ENCODE data around the gene RBPJ. TPM values are rescaled to one million over a fixed set of nuclear protein-coding genes. Genes with fewer than 3 reads are reported as not detected.
A peak's percentile ranks its signal among the peaks of the same experiment; 100 is the strongest.

Gene RBPJ
- polyA plus RNA-seq, 12 donors = 65.2 to 155 (median 93.0) TPM

- DNase-seq = no peak
Observed at GRCh38 chr4:26458157-26458561, 137.3 kb downstream of the RBPJ start.

DNA sequence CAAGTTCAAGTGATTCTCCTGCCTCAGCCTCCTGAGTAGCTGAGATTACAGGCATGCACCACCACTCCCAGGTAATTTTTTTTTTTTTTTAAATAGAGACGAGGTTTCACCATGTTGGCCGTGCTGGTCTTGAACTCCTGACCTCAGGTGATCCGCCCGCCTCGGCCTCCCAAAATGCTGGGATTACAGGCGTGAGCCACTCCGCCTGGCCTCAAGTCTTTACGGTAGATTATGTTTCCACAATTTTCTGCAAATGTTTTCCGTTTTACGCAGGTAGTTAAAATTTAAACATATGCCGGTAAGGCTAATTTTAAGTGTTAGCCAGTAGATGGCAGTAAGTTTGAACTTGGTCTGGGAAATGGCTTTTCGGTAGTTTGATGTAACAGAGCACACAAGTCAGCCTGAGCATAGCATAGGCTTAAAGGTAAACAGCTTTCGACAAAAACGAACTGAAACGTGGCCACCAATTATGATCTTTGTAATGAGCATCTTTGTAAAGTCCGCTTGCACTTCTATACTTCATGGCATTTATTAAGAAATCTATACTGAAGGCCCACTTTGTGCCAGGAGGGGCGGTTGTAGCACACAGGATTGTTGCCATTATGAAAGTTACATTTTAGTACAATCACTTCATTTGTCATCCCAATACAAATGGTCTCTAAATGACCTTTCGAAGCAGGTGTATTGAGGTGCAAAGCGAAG, 138.4 kb downstream of the RBPJ start:
- DNase-seq = peak; percentile 43

GRCh38 chr4:26459756-26460530, 139.1 kb downstream of the RBPJ start:
- DNase-seq = no peak

- peak; percentile 49 for DNase-seq
Observed at GRCh38 chr4:26462874-26463273, 142.1 kb downstream of the RBPJ start.

GRCh38 chr4:26463386-26463785, 142.6 kb downstream of the RBPJ start:
- no peak for DNase-seq

GRCh38 chr4:26464420-26465095, 143.7 kb downstream of the RBPJ start:
- DNase-seq = no peak

DNA sequence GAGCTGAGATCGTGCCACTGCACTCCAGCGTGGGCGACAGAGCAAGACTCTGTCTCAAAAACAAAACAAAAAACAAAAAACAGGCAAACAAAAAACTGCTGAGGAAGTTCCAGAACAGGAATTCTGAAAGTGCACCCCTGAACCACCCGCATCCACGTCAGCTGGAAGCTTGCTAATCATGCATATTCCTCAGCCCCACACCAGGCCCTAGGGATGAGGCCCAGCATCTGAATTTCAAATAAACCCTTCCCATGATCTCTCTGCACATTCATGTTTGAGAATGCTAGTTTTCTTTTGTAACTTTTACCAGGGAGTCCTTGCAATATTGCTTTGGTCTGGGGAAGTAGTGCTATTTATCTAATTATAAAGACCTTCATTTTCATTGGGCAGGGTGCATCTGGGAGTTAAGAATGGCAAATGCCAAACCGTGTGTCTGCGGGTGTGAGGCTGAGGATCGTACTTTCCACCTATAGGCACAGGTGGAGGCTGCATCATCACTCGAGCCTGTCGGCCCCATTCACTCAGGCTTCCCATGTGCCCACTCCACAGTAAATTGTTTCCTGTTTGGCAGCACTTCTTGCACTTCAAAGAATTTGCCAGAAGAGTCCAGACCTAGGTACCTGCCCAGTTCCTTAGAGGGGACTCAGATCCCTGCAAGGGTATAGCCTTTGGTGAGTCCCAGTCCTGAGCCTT, 145.9 kb downstream of the RBPJ start:
- no peak for DNase-seq

- DNase-seq = no peak
Observed at GRCh38 chr4:26467724-26468123, 146.9 kb downstream of the RBPJ start.

GRCh38 chr4:26468283-26468949, 147.6 kb downstream of the RBPJ start:
- DNase-seq = no peak

DNA sequence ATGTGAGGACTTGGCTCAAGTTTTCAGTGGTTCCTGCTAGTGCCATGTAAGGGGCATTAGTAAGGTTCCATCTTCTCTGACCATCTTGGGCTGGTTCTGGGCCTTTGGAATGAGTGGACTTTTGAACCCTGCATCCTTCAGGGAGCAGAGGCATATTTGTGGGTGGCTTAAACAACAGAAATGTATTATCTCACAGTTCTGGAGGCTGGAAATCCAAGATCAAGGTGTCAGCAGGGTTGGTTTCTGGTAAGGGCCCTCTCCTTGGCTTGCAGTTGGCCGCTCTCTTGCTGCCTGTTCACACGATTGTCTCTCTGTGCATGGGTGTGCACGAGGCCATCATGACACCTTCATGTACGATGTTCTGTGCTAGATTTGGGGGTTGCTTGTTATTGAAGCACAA, 148.2 kb downstream of the RBPJ start:
- DNase-seq = no peak

- DNase-seq = no peak
Observed at GRCh38 chr4:26471890-26472289, 151.1 kb downstream of the RBPJ start.

DNA sequence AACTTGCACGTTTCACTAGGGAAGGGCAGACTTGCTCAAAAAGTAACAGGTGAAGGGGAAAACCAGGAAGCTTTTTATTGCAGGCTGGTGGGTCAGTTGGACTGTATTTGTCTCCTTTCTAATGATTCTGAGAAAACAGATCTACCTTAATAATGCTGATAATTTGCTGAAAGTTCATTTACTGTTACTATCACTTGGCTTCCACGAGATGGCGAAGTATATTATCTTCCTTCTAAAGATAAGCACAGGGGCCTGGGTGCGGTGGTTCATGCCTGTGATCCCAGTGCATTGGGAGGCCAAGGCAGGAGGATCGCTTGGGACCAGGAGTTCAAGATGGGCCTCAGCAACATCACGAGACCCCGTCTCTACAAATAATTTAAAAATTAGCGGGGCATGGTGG, 153.1 kb downstream of the RBPJ start:
- no peak for DNase-seq

- no peak for DNase-seq
Observed at GRCh38 chr4:26474551-26474950, 153.7 kb downstream of the RBPJ start.

DNA sequence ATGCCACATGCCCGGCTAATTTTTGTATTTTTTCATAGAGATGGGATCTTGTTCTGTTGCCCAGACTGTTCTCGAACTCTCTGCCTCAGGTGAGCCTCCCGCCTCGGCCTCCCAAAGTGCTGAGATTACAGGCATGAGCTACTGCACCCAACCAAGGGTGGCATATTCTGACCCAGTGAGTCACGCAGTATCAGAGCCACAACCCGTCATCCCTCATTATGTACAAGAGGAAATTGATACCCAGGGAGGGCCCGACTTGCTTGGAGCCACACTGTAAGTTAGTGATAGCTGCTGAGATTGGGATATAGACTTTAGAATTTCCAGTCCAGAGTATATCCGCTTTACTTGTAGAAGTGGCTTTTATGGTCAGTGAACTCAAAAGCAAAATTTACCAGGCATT, 154.9 kb downstream of the RBPJ start:
- no peak for DNase-seq

GRCh38 chr4:26476545-26476944, 155.7 kb downstream of the RBPJ start:
- no peak for DNase-seq

- no peak for DNase-seq
Observed at GRCh38 chr4:26478330-26478729, 157.5 kb downstream of the RBPJ start.

GRCh38 chr4:26482508-26483462, 162.0 kb downstream of the RBPJ start:
- no peak for DNase-seq

GRCh38 chr4:26484032-26484515, 163.3 kb downstream of the RBPJ start:
- no peak for DNase-seq

DNA sequence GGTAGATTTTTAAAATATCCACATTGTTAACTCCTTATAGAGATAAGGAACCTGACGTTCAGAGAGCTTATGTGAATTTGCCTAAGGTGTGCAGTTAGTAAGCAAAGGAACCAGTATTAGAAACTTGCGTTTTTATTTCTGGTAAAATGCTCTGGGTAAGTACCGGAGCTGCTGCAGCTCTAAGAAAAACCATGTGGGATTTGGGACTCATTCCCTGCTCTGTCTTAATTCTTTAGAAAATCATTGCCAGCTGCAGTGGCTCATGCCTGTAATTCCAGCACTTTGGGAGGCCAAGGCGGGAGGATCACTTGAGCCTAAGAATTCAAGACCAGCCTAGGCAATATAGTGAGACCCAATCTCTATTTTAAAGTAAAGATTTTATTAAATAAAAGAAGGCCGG, 163.7 kb downstream of the RBPJ start:
- no peak for DNase-seq
